Islet precursor cell (in vitro differentiated cells): ENCODE data around the gene PARP16.
"Not testable (repeated sequence)": the region's sequence is repeated elsewhere in the genome, so short reads cannot be mapped to it uniquely, and the experiment has no call there.

Experiments
- DNase-seq: peaks from one replicate; pipeline ENCODE4 v3.0.0-alpha.2; 2018

PARP16 gene

DNA sequence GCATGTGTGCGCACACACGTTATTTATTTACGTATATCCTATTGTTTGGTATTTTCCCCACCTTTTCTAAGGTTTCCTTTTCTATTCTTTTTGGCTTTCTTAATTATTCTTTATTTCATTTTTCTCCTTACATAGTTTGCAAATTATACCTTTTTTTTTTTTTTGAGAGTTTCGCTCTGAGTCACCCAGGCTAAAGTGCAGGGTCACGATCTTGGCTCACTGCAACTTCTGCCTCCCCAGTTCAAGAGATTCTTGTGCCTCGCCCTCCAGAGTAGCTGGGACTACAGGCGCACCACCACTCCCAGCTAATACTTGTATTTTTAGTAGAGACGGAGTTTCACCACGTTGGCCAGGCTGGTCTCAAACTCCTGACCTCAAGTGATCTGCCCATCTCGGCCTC, 55.4 kb downstream of the PARP16 start:
- DNase-seq = no peak

DNA sequence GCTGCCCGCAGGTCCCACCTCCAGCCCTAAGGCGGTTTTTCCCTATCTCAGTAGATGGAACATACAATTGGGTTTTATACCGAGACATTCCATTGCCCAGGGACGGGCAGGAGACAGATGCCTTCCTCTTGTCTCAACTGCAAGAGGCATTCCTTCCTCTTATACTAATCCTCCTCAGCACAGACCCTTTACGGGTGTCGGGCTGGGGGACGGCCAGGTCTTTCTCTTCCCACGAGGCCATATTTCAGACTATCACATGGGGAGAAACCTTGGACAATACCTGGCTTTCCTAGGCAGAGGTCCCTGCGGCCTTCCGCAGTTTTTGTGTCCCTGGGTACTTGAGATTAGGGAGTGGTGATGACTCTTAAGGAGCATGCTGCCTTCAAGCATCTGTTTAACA, 59.8 kb downstream of the PARP16 start:
- DNase-seq = not testable (repeated sequence)

GRCh38 chr15:65226221-65226620, 60.5 kb downstream of the PARP16 start:
- DNase-seq = no peak

GRCh38 chr15:65223996-65224395, 62.7 kb downstream of the PARP16 start:
- no peak for DNase-seq

DNA sequence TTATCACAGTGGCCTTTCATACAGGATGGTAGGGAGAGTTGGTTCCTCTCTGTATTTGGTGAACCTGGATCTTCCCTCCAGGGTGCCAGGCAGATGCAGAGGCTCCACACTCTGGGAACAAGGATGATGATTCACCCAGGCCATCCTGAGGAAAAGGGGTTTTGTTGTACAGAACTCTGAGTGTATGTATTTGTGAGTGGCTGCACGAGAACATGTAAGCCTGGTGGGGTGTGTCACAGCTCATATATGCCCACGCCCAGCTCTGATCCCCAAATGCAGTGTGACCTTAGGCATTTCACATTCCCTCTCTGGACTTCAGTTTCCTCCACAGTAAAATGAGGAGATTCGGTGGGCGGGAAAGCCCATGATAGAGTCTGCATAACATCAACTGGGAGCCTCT, 63.8 kb downstream of the PARP16 start:
- no peak for DNase-seq

- no peak for DNase-seq
Observed at GRCh38 chr15:65221697-65222096, 65.0 kb downstream of the PARP16 start.

DNA sequence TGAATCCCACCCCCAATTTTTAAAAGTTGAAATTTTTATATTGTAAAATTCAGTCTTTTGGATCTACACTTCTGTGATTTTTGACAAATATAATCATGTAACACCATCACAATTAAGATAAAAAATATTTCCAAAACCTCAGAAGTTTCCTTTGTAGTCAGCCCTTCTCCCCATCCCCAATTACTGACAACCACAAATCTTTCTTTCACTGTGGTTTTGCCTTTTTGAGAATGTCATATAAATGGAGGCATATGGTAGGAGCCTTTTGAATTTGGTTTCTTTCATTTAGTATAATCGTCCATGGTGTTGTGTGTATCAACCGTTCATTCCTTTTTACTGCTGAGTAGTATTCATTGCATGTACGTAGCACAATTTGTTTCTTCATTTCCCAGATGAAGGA, 67.5 kb downstream of the PARP16 start:
- no peak for DNase-seq

DNA sequence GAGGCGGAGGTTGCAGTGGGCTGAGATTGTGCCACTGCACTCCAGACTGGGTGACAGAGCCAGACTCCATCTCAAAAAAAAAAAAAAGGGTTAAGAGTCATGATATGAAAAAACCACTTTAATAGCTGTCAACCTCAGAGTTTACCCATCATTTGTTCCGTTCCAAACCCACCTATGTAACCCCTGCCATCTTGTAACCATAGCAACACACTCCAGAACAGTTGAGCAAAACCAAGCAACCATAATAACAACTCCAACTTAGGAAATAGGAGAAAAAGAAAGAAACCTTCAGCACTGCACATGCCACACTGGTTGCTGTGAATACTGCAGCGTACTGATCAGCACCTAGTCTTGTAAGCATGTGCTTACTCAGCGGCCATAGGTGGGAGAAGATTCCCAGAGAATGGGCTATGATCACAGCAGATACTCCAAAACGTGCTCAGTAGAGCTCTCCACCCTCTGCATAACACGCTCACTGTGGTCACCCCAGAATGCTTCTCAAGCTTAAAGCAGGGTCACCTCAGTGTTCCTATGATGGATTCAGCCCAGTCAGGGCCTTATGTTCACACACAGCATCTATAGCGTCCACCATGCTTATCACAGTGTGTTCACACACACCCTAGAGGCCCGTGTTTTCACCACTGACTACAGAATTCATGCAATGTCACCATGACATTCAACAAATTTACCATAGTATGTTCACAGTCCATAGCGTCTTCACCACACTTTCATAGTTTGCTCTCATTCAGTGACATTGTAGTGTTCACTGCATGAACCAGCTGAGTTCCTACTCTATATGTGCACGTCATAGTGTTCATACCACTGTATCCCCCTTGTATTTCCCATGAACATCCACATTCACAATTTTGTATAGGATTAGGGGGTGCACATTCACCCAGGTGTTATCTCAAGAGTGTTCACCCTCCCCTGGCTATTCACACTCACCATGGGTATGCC, 68.9 kb downstream of the PARP16 start:
- no peak for DNase-seq

- DNase-seq = no peak
Observed at GRCh38 chr15:65215496-65215895, 71.2 kb downstream of the PARP16 start.

GRCh38 chr15:65214010-65214409, 72.7 kb downstream of the PARP16 start:
- DNase-seq = no peak

DNA sequence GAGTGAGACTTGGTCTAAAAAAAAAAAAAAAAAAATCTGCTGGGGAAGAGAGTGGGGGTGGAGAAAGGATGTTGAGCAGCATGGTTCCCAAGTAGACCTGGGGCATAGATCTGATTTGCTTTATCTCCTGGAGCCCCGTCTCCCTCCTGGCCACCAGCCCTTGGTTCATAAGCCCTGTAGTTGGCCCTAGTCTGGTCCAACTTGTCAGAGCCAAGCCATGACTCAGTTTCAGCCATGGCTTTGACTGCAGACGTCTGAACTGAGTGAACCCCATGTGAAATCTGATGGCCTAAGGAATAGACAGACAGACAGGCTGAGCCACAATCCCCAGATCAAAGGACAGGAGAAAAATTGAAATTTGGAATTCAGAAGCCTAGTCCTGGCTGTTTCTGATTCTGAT, 73.4 kb downstream of the PARP16 start:
- no peak for DNase-seq

- no peak for DNase-seq
Observed at GRCh38 chr15:65212097-65212496, 74.6 kb downstream of the PARP16 start.

- no peak for DNase-seq
Observed at GRCh38 chr15:65211482-65211982, 75.2 kb downstream of the PARP16 start.

- DNase-seq = no peak
Observed at GRCh38 chr15:65210770-65211481, 75.8 kb downstream of the PARP16 start, which contains the start of gene CILP. TSS of gene CILP (minus strand) at chr15:65211473. CDS start at chr15:65209755, 1,718 bp downstream.

DNA sequence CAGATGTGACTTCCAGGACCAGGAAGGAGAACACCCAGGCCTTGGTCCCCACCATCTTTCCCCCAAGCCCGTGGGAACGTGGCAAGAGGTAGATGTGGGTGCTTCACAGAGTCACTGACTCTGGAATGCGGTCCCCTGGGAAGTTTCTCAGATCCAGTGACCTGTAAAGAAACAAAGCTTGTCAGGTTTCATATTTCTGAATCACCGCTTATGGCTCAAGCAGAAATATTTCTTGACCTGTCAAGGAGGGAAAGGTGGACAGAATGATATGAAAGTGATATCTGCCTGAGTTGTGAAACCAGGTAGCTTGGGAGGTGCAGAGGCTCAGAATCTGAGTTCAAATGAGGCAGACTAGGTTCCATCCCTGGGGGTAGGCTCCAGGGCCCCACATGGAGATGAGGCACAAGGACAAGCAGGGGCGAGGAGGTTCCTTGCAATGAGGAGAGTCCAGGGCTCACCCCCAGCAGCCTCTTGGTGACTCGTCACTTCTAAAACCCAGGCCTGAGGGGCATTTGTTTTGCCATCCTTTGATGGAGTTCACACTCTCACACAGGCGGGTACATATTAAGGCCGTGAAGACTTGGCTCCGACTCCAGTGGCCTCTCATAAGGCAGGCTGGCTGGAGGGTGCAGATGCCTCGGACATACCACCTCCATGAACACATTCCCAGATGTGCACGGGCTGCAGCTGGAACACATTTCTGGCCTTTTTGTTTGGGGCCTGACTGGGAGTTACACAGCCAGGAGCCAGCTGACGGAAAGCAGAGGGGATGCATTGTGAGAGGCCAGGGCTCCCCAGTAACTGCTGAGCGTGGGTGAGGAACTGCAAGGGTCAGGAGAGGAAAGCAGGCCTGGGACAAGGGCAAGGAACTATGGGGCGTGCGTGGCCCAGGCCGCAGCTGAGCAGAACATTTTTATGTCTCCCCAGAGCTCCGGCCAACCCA, 76.7 kb downstream of the PARP16 start:
- no peak for DNase-seq

DNA sequence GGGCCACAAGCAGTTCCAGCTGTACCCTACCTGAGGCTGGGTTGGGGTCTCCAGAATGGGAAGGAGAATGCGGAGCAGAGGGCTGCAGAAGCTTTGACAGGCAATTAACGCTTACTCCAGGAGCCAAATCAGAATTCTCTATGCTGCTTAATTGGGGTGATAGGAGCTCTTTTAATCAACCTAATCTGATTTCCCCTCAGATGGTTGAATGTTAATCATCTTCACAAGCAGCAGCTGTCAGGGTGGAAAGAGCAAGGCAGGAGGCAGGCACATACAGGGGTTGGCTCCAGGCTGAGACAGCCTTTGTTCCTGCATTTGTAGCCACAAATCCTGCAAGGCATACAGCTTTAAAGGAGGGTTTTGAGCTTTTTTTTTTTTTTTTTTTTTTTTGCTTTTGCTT, 78.0 kb downstream of the PARP16 start:
- no peak for DNase-seq
